Left lobe of liver (tissue), 2 donors: ENCODE data around the gene TSPAN4. TPM values are rescaled to one million over a fixed set of nuclear protein-coding genes. Genes with fewer than 3 reads are reported as not detected.

Experiments
- ATAC-seq: fragments of 200-7000 bp; cut with Tn5 transposase; one replicate; pipeline ENCODE4 v1.9.1; 2020; ENCODE audit warnings: mild to moderate bottlenecking, moderate library complexity
- DNase-seq: peaks from one replicate; pipeline ENCODE4 v3.0.0-alpha.2; 2020; ENCODE audit warnings: low spot score
- total RNA-seq: library from RNA; stranded (reverse); gene quantifications from one replicate; pipeline ENCODE4 v1.2.1, GENCODE V29; 2021
- donor health status: DM: no; HTN: no; CAD: no; lungs with moderate emphysema.
- donor health status: DM: no; HTN: yes; CAD: no.

Gene TSPAN4
- total RNA-seq, 1 donor from 2014 or later, result 17.1 TPM

DNA sequence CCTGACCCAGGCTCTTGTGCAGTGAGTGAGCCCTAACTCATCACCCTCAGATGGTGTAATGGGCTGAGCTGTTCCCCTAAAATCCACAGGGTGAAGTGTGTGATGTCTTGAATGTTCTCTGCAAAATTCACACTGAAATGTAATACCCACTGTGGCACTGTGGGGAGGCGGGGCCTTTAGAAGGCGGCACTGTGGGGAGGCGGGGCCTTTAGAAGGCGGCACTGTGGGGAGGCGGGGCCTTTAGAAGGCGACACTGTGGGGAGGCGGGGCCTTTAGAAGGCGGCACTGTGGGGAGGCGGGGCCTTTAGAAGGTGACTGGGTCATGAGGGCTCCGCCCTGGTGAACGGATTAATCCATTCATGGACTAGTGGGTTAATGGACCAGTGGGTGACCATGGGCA, 34.9 kb downstream of the TSPAN4 start:
- ATAC-seq, result peak; percentile 37

DNA sequence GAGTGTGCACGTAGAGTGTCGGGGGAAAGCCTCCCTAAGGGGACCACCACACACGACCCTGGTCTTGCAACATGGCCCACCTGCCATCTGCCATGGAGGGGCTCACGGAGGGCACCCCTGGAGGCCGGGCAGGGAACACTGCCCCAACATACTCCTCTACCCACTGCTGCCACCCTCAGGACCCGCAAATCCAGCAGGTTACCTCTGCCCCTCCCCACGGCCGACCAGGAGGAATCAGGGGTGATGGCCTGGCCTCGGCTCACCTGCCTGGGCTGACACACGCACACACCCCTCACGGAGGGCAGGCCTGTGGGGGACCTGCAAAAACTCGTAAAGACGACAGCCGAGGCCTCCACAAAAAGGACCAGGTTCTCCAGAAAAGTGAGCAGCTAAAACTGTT, 37.8 kb downstream of the TSPAN4 start:
- no peak for DNase-seq
- ATAC-seq, result no peak

More for the DNA sequence above, 34.9 kb downstream of the TSPAN4 start:
- DNase-seq, result no peak

DNA sequence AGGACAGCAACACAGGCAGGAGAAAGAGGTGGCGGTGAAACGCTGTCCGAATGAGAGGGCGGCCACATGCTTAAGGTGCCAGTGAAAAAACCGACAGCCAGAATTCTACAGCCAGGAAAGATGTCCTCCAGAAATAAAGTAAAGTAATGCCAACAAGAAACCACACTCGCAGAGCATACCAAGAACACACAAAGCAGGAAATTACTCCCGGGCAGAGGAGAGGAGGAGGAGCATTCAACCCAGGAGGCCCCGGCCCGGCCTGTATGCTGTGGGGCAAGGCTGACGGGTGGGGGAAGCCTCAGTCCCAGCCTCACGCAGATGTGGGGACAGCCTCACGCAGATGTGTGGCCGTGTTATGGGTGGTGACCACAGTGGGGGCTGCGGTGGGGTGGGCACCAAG, 39.9 kb downstream of the TSPAN4 start:
- no peak for DNase-seq
- no peak for ATAC-seq

DNA sequence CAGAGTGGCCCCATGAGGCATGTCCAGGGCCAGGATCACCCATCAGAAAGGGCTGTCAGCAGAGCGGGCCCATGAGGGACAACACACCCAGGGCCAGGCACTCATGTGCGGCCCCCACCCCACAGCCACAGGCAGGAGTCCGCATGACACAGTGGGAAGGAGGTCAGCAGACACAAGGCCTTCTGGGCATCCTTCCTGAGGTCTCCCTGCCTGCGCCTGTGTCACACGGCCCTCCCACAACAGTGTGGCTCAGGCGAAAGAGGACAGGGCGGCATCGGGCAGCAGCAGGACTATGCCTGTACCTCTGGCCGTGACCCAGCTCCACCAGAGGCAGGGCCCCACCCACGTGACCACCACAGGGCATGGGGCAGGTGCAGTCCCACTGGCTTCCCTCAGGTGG, 40.9 kb downstream of the TSPAN4 start:
- peak; percentile 17 for ATAC-seq

DNA sequence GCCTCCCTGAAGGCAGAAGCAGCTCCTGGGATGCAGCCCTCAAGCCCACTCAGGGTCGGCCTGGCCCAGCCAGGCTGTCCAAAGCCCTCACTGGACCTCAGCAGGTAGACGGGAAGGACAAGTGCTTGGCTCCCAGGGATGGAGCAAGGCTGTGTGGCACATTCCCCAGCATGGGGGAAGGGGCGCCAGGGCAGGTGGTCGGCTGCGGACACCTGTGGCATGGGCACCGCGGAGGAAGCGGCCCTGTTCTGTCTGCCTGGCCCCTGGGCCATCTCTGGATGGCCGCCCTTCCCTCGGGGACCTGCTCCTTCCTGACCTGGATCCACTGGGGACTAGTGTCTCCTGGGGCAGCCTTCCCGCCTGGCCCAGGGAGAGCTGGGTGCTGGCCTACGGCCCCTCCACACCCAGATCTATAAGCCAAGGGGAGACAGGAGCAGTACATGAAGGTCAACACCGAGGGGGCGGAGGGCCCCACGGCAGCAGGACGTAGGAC, 42.0 kb downstream of the TSPAN4 start:
- ATAC-seq, result no peak
- no peak for DNase-seq

More for the DNA sequence above, 40.9 kb downstream of the TSPAN4 start:
- DNase-seq, result no peak

DNA sequence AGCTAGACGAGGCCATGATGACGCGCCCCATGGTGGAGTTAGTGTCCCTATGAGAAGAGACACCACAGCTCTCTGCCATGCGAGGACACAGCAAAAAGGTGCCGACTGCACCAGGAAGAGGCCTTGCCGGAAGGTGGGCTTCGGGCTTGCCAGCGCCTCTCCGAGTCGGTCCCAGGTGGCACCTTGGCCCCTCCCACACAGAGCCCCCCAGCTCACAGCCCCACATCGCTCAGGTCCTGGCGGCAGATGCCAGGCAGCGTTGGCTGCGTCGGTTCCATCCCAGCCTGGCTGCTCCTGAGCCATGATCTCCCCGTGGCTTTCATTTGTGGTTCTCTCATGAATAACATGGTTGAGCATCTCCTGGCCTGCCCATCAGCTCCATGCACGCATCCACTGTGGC, 43.9 kb downstream of the TSPAN4 start:
- ATAC-seq (no peak), DNase-seq (no peak)

DNA sequence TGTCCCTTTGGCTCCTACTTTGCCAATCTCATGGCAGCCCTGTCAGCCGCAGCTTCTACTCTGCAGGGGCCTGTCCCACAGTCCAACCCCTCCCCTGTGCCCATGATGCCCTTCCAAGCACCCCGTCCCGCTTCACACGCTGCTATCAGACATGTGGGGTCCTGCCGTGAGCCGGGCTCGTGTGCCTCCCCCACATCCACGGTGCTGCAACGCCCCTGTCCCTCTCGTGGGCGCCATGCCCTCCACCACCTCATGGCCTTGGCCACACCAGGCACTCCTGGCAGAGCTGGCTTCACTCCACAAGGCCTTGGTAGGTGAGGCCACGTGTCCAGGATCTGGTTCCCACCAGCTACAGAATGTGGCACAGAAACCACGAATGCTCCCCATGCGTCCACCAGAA, 44.9 kb downstream of the TSPAN4 start:
- DNase-seq, result no peak

DNA sequence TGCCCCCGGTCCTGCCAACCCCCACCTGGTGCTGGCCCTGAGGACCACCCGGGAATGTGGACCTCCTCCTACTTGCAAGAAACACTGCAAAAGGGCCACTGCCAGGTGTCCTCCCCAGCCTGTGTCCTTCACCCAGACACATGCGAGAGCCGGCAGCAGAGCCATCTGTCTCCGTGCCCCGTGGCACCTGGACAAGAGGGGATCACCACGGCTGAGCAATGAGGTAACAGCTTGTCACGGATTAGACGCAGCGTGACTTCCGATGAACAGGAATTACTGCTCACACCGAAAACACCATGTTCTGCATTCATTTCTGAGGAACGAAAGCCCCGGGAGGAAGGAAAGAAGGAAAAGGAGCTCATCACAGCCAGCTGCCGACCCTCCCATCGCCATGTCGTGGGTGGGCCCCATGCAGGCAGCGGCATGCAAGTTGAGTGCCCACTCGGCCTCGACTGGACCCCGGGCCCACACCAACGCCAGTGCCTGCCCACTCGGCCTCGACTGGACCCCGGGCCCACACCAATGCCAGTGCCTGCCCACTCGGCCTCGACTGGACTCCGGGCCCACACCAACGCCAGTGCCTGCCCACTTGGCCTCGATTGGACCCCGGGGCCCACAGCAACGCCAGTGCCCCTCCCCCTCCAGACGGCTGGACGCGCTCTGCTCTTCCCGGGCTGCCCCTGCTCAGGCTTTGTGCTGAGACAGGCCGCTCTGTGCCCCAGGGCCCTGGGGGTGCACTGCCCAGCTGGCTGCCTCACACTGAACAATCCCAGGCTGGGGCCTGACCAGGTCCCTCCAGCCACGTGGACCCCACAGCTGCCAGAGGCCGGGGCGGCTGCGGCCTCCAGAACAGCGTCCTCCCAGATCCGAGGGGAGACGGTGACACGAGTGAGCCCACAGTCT, 45.9 kb downstream of the TSPAN4 start:
- DNase-seq, result no peak

More for the DNA sequence above, 44.9 kb downstream of the TSPAN4 start:
- ATAC-seq, result no peak

DNA sequence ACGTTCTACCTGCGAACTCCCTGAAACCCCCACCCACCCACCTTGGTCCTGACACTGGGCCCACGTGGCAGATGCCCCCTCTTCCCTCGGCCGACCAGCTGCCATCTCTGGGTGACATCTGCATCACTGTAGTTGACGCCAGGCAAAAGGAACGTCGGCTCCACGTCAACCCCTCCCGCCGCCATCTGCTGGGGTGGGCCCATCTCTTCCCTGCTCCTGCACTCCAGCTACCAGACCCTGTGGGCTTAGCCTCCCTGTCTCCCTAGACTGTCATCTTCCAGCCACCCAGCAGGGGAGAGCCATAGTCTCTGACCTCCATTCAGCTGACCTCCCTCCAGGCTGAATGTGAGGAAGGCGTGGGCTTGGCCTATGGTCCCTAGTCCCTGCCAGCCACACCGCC, 46.6 kb downstream of the TSPAN4 start:
- ATAC-seq (no peak), DNase-seq (no peak)

More for the DNA sequence above, 45.9 kb downstream of the TSPAN4 start:
- no peak for ATAC-seq

DNA sequence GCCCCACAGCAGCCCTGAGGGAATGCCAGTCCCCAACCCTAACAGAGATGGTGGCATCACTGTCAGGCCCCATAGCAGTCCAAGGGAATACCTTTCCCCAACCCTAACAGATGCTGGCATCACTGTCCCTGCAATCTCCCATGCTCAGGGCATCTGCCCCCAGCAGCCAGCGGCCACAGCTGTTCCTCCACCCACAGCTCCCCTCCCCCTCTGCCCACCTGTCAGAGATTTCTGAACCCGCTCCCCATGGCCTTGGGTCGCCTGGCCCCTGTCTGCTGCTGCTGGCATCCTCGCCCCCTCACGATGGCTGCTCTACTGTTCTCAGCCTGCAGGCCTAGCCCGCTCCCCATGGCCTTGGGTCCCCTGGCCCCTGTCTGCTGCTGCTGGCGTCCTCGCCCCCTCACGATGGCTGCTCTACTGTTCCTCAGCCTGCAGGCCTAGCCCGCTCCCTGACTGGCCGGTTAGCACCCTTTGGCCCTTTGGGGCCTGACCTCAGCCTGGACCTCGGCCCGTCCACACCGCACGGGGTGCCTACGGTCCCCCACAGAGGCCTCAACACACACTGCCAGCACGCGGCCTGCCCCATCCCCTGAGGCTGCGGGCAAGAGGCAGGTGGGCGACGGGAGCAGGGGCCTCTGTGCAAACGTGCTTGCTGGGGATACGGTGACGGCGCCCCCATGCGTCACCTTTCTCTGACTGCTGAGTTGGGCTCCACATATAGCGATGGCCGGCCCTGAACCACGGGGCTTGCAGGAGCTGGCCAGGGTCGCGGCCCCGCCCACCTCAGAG, 47.2 kb downstream of the TSPAN4 start:
- ATAC-seq (no peak), DNase-seq (no peak)

DNA sequence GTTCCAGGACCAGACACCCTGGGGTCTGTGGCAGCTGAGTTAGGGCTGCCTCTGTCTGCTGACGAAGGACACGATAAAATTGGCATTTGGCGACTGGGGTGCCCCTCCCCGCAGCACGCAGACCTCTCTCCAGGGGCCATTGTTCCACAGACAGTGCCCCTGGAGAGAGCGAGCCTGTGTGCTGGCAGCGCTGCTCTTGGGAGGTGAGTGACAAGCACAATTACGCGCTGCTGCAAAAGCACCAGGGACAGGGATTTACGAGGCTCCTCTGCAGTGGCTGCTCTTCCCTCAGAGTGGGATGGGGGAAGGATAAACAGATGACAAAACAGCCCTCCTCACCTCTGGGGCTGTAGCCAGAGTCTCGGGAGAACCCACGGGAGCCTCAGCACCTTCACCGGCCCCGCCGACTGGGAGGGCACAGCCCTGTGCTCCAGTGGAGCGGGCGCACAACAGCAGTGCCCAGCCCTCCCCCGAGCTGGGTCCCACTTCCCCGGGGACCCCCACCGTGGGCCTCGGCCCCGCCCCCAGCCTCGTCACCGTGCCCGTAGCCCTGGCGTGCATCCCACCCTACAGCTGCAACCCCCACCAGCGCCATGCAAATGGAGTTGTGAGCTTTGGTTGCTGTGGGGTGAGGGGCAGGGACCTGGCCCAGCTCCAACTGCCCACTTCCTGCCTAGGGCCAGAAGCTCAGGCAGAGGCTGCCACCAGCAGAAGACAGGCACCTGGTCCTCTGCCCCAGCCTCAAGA, 48.3 kb downstream of the TSPAN4 start:
- ATAC-seq (no peak), DNase-seq (no peak)

DNA sequence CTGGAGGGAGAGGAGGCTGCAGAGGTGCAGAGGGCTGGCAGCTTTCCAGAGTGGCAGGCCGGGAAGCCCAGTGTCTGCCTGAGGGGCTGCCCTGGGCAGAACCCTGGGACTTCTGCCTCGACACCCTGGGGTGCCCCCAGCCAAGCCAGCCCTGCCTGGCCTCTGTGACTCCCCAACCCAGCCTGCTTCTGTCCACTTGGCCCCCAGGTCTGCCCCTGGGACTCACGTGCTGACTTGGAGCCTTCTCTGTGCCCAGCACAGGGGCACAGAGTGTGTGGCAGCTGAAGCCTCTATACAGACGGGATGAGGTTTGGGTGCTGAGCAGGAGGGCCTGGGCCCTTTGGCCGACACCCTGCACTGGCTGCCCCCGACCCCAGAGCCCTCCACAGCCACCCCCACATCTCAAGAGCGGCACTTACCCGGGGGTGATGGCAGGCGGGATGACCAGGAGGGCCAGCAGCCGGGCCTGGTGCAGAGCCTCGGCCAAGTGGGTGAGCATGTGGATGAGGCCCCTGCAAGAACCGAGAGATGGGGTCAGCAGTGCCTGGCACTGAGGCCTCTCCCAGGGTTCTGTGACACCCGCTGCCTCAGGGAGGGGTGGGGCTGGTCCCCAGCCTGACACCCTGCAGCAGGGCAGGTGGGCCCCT, 50.5 kb downstream of the TSPAN4 start:
- ATAC-seq, result peak; percentile 5
- no peak for DNase-seq

DNA sequence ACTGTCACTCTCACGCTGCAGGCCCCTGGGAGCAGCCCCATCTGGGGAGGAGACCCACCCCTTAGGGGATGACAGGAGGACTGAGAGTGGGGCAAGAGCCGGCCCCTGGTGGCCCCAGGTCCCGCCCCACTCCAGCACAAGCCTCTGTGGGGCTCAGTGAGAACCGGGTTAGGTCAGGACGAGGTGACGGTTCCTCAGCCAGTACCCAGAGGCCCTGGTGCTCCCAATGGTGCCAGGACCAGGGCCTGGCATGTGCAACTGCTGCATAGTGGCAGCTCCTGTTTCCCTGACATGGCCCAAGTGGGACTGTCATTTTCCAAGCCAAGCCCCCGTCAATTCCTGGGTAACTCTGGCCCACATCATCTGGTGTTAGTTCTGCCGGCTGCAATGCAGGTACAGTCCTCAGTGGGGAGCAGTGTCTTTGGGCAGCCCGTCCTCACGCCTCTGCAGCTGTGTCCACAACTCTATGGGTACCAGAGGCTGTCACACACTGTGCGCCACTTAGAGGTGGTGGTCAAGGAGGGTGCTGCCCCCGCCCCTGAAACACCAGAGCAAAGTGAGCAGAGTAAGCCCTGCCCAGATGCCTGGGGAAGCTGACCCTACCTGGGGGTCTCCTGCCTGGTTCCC, 52.0 kb downstream of the TSPAN4 start:
- ATAC-seq (peak; percentile 12), DNase-seq (no peak)

DNA sequence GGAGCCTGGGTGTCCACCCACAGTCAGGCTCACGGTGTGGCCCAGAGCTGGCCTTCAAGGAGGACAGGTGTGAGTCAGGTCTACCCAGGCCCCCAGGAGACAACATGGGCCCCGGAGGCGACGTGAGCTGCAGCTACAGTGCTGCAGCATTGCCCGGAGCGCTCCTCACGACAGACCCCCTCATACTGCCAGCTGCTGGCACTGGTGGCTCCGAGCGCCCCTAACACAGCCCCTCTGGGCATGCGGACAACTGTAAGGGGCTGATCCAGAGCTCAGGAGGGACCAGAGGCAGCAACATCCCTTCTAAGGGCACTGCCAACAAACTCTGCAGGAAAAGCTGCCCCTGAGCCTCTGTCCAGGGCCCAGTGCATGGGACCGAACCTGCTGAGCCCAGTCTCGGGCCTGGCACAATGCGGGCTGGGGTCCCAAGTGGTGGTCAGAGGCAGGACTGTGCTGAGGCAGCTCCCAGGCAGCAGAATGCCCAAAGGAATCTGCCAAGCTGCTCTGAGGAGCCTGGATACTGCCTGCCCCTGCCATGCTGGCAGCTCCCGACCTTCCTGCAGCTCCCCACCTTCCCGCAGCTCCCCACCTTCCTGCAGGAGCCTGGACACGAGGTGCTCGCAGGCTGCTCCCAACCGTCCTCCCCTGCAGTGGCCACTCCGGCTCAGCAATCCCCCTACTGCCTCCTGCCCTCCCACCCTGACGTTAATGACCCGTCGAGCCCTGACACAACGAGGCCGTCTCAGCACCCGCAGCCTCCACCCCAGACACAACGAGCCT, 52.9 kb downstream of the TSPAN4 start:
- DNase-seq (no peak), ATAC-seq (no peak)

DNA sequence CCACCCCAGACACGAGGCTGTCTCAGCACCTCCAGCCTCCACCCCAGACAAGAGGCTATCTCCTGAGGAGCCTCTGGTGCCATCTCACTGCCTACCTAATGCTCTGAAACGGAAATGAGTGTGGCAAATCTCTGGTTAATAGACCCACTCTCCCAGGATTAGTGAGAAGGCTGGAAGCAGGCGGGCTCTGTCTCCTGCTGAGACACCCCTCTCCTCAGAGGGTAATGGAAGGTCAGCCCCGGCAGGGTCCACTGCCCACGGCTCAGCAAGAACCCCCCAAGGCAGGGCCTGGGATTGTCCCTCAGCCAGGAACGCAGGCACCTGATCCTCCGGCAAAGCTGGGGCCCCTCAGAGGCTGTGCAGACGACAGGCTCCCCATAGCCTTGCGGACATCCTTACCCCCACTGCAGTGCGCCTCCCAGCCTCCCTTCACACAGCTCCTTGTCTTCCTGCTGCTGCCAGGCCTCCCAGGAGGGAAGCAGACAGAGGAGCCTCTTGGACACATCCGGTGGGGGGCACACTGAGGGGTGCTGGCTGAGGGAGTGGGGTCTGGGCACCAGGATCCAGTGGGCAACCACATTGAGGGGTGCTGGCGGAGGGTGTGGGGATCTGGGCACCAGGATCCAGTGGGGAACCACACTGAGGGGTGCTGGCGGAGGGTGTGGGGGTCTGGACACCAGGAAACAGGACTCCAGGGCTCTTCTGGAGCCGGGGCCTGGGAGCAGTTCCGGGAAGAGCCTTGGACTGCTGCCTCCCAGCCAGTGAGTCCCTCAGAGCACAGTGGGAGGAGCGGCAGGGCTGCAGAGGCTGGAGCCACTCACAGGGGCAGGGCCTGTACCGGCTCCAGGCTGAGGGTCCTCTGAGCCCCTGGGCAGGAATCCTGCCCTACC, 54.8 kb downstream of the TSPAN4 start:
- DNase-seq (no peak), ATAC-seq (no peak)

DNA sequence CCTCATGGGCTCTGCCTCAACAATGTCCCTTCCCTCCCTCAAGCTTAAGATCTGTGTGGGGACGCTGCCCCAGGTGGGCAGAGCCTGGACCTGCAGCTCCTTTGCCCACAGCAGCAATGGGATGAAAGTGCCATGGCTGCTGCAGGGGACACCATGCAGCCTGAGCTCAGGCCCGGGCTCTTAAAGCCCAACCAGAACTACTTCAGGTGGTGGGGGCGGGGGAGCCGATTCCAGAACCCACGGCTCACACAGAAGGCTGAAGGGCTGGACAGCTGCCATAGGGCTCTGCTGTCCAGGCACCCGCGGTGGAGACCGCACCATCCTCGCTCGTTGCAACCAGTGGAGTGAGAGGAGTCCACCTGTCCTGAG, 55.5 kb downstream of the TSPAN4 start:
- no peak for DNase-seq
- peak; percentile 5 for ATAC-seq

DNA sequence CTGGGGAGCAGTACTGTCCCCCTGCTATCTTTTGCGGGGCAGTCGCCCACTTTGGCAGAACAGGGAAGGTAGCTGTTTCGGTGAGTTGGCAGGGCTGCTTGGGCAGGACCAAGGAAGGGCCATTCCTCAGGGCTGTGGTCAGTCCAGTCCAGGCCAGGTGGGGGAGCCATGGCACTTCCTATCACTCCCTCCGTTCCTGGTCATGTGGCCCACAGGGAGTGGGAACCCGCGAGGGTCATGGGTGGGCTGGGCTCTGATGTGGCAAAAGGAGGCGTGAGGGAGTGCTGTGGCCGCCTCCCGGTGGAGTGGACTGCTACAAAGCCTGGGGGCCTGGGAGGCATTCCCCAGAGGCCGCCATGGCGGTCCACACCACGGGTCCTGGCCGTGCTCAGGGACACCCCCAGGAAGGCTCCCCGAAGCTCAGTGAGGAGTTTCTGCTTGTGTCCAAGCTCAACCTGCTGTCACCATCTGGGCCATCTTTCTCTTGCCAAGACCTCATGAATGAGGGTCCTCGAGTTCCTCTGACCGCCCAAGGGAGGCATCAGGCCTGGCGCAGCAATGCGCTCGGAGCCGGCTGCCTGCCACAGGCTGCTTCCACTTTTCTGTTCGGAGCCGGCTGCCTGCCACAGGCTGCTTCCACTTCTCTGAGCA, 56.0 kb downstream of the TSPAN4 start:
- ATAC-seq, result peak; percentile 57

DNA sequence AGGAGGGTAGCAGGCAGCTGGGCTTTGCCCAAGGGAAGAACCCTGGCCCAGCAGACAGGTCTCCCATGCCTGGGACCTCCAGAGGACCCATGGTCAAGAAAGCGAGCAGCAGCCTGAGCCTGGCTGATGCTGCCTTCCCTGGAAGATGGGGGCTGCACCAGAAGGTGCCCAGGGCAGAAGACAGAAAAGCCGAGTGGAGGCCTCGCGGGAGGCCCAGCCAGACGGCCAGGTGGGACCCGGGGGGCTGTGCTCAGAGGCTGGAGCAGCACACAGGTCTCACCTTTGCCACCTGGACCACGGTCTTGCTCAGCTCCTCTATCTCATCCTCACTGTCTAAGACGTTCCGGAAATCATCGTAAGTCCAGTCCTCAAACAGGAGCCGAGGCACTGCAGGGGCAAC, 57.1 kb downstream of the TSPAN4 start:
- no peak for DNase-seq
- no peak for ATAC-seq

More for the DNA sequence above, 56.0 kb downstream of the TSPAN4 start:
- no peak for DNase-seq
